SK-N-DZ (cell line): ENCODE results near the gene GALNT3.

Experiments
- DNase-seq: peaks from one replicate; pipeline ENCODE4 v3.0.0-alpha.2; 2015; ENCODE audit warnings: low spot score

GALNT3 gene

GRCh38 chr2:165745916-165746315 is 48.1 kb downstream of the GALNT3 start:
- no peak for DNase-seq

- DNase-seq: no peak
Measured at GRCh38 chr2:165743442-165743841, 50.6 kb downstream of the GALNT3 start.

- no peak for DNase-seq
Measured at GRCh38 chr2:165725421-165725820, 68.6 kb downstream of the GALNT3 start.

GRCh38 chr2:165720511-165720910 is 73.5 kb downstream of the GALNT3 start:
- no peak for DNase-seq

- DNase-seq: no peak
Measured at GRCh38 chr2:165718610-165719210, 75.3 kb downstream of the GALNT3 start.

- no peak for DNase-seq
Measured at GRCh38 chr2:165716091-165716490, 78.0 kb downstream of the GALNT3 start.

GRCh38 chr2:165706960-165707487 is 87.0 kb downstream of the GALNT3 start:
- no peak for DNase-seq

GRCh38 chr2:165701147-165701546 is 92.9 kb downstream of the GALNT3 start:
- DNase-seq: no peak

GRCh38 chr2:165700531-165700930 is 93.5 kb downstream of the GALNT3 start:
- peak; percentile 39 for DNase-seq

GRCh38 chr2:165699946-165700345 is 94.1 kb downstream of the GALNT3 start:
- no peak for DNase-seq

GRCh38 chr2:165698444-165698884 is 95.6 kb downstream of the GALNT3 start:
- peak; percentile 65 for DNase-seq

GRCh38 chr2:165697748-165698443 is 96.2 kb downstream of the GALNT3 start:
- no peak for DNase-seq
